H1 (cell line): ENCODE measurements around the gene PARD3.

Source experiments
- ATF2 ChIP-seq: IDR thresholded peaks from 2 replicates; pipeline ENCODE4 v1.6.1; 2012; ENCODE audit warnings: low read length, inconsistent platforms
- BRCA1 ChIP-seq: IDR thresholded peaks from 2 replicates; pipeline ENCODE4 v1.6.1; 2012; ENCODE audit warnings: low read depth, low read length, improper control_type of control experiment
- CHD2 ChIP-seq: IDR thresholded peaks from 2 replicates; pipeline ENCODE4 v1.6.1; 2012; ENCODE audit warnings: low read length, improper control_type of control experiment
- CTCF ChIP-seq, 3 experiments: IDR thresholded peaks; 1 replicate in 2 of 3; 2 replicates in 1 of 3; pipeline versions ENCODE4 v1.5.1 to v1.6.1; 2011; ENCODE audit warnings: low read length in 3 of 3, mild to moderate bottlenecking in 3 of 3, inconsistent platforms in 2 of 3, low read depth in 1 of 3, moderate library complexity in 1 of 3; ENCODE audit not compliant: insufficient read depth in 1 of 3; ENCODE audit errors: control extremely low read depth in 1 of 3
- EGR1 ChIP-seq: IDR thresholded peaks from 2 replicates; pipeline ENCODE4 v1.6.1; 2011; ENCODE audit warnings: low read depth, low read length, borderline replicate concordance
- HDAC2 ChIP-seq, 2 experiments: fragments of 300-600 bp in 1 of 2; sonication (generic) in 1 of 2; IDR thresholded peaks; 2 replicates each; pipeline ENCODE4 v1.6.1; 2011 to 2012; ENCODE audit warnings: low read depth in 2 of 2, low read length in 2 of 2, mild to moderate bottlenecking in 2 of 2, moderate library complexity in 2 of 2, borderline replicate concordance in 1 of 2, inconsistent platforms in 1 of 2
- MAFK ChIP-seq: IDR thresholded peaks from 2 replicates; pipeline ENCODE4 v1.6.1; 2012; ENCODE audit warnings: low read depth, mild to moderate bottlenecking, improper control_type of control experiment, low read length
- POLR2A ChIP-seq, 2 experiments: IDR thresholded peaks; 1 replicate in 1 of 2; 2 replicates in 1 of 2; pipeline ENCODE4 v1.6.1; 2011; ENCODE audit warnings: low read depth in 2 of 2, low read length in 2 of 2, mild to moderate bottlenecking in 2 of 2; ENCODE audit errors: control extremely low read depth in 1 of 2
- SAP30 ChIP-seq: fragments of 300-600 bp; sonication (generic); IDR thresholded peaks from 2 replicates; pipeline ENCODE4 v1.7.1; 2012; ENCODE audit warnings: low read length, moderate library complexity, mild to moderate bottlenecking, inconsistent platforms; ENCODE audit not compliant: insufficient read depth, insufficient replicate concordance
- SIN3A ChIP-seq, 2 experiments: IDR thresholded peaks in 1 of 2; conservative IDR thresholded peaks in 1 of 2; 2 replicates each; pipeline ENCODE4 v1.6.1; 2011 to 2012; ENCODE audit warnings: low read length in 2 of 2, improper control_type of control experiment in 1 of 2, low read depth in 1 of 2, mild to moderate bottlenecking in 1 of 2
- SIX5 ChIP-seq: IDR thresholded peaks from 2 replicates; pipeline ENCODE4 v1.6.1; 2011; ENCODE audit warnings: mild to moderate bottlenecking, low read depth, low read length
- TAF1 ChIP-seq: IDR thresholded peaks from 2 replicates; pipeline ENCODE4 v1.6.1; 2011; ENCODE audit warnings: mild to moderate bottlenecking, low read depth, low read length
- TCF12 ChIP-seq: IDR thresholded peaks from 2 replicates; pipeline ENCODE4 v1.6.1; 2011; ENCODE audit warnings: low read depth, mild to moderate bottlenecking, low read length
- ZNF274 ChIP-seq: IDR thresholded peaks from 2 replicates; pipeline ENCODE4 v1.7.0; 2012; ENCODE audit warnings: low read length, borderline replicate concordance; ENCODE audit errors: extremely low read depth

DNA sequence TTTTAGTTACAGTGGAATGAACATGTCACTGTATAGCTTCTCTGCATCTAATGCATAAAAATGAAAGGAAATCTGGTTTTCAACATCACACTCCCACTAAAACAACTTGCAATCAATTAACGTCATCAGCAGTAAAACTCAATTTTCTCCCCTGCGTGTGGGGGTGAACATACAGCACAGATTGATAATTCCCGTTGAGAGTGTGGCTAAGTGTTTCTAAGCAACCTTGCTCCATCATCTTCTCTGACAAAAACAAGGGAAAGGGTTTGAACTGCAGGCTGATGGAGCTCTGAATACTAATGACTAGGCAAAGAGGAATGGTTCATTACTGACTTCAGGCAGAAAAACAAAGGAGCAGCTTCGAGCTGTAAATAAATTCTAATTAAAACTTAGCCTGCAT is 238.3 kb downstream of the PARD3 start:
- no peak for TF ChIP-seq MAFK
- no peak for TF ChIP-seq TCF12
- no peak for TF ChIP-seq SAP30
- no peak for TF ChIP-seq POLR2A (IDR thresholded peaks at IDR 0.05; ENCODE audit: control extremely low read depth in 1 of 2, low read depth in 2 of 2, low read length in 2 of 2)
- no peak for TF ChIP-seq ZNF274
- no peak for TF ChIP-seq CTCF (IDR thresholded peaks at IDR 0.05; ENCODE audit: control extremely low read depth in 1 of 3, insufficient read depth in 1 of 3, low read depth in 1 of 3, low read length in 3 of 3)
- TF ChIP-seq BRCA1 = no peak
- TF ChIP-seq SIX5 = no peak
- no peak for TF ChIP-seq CHD2
- TF ChIP-seq TAF1 = no peak
- TF ChIP-seq ATF2 = no peak
- TF ChIP-seq SIN3A (conservative IDR thresholded peaks at IDR 0.05 in 1 of 2, IDR thresholded peaks at IDR 0.05 in 1 of 2; ENCODE audit: low read depth in 1 of 2, low read length in 2 of 2) = no peak
- TF ChIP-seq HDAC2 (IDR thresholded peaks at IDR 0.05; ENCODE audit: borderline replicate concordance in 1 of 2, low read depth in 2 of 2, low read length in 2 of 2) = no peak
- no peak for TF ChIP-seq EGR1
